Measurements from ENCODE around the gene PCOLCE2.

DNA sequence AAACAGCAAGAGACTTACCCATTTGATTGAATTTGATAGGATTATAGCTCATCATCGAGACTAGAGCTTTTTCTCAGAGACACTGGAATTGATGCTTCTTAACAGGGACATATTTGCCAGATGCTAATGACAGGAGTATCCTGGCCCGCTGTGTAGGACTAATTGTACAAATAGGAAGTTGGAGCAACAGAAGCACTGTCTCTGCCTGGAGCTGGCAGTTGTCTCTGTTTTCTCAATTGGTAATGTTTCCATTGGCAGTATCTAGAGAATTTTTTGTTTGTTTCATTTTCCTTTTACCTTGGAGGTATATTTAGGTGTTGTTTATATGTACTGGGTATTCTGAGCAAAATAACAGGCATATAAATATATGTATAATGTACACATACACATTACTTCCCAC lies 8.9 kb upstream of the PCOLCE2 start:
- TF ChIP-seq POLR2A (IDR thresholded peaks at IDR 0.05; ENCODE audit: low read length) (no peak), GATA1 (IDR thresholded peaks at IDR 0.05; ENCODE audit: low read depth, low read length) (no peak)

All from erythroblast (primary cell).